HG03520 (cell line): Measurements from ENCODE around the gene CNTNAP2.
"Not testable (repeated sequence)": the region's sequence is repeated elsewhere in the genome, so short reads cannot be mapped to it uniquely, and the experiment has no call there.

Experiments
- ATAC-seq: cut with Tn5 transposase; IDR thresholded peaks from one replicate; pipeline ENCODE4 v1.9.1; 2021; ENCODE audit warnings: mild to moderate bottlenecking, moderate library complexity; ENCODE audit not compliant: unreplicated experiment

CNTNAP2 gene

GRCh38 chr7:147798001-147798400 is 1681.4 kb downstream of the CNTNAP2 start:
- ATAC-seq: no peak

- not testable (repeated sequence) for ATAC-seq
Measured at GRCh38 chr7:147801762-147802161, 1685.2 kb downstream of the CNTNAP2 start.

GRCh38 chr7:147803151-147803550 is 1686.5 kb downstream of the CNTNAP2 start:
- no peak for ATAC-seq

- no peak for ATAC-seq
Measured at GRCh38 chr7:147803606-147804005, 1687.0 kb downstream of the CNTNAP2 start.

- no peak for ATAC-seq
Measured at GRCh38 chr7:147804032-147804431, 1687.4 kb downstream of the CNTNAP2 start.

- no peak for ATAC-seq
Measured at GRCh38 chr7:147805996-147806576, 1689.5 kb downstream of the CNTNAP2 start.

- no peak for ATAC-seq
Measured at GRCh38 chr7:147809786-147810185, 1693.2 kb downstream of the CNTNAP2 start.

GRCh38 chr7:147810269-147810668 is 1693.7 kb downstream of the CNTNAP2 start:
- ATAC-seq: no peak

- no peak for ATAC-seq
Measured at GRCh38 chr7:147811923-147812322, 1695.3 kb downstream of the CNTNAP2 start.

GRCh38 chr7:147813316-147813715 is 1696.7 kb downstream of the CNTNAP2 start:
- ATAC-seq: no peak

GRCh38 chr7:147818317-147818716 is 1701.7 kb downstream of the CNTNAP2 start:
- ATAC-seq: no peak

- ATAC-seq: no peak
Measured at GRCh38 chr7:147824671-147825070, 1708.1 kb downstream of the CNTNAP2 start.

- ATAC-seq: no peak
Measured at GRCh38 chr7:147829016-147829415, 1712.4 kb downstream of the CNTNAP2 start.

GRCh38 chr7:147833557-147833956 is 1717.0 kb downstream of the CNTNAP2 start:
- ATAC-seq: no peak

- ATAC-seq: no peak
Measured at GRCh38 chr7:147833970-147834369, 1717.4 kb downstream of the CNTNAP2 start.

- ATAC-seq: no peak
Measured at GRCh38 chr7:147852833-147853232, 1736.2 kb downstream of the CNTNAP2 start.

- no peak for ATAC-seq
Measured at GRCh38 chr7:147857152-147858140, 1740.8 kb downstream of the CNTNAP2 start.

- ATAC-seq: no peak
Measured at GRCh38 chr7:147858421-147858820, 1741.8 kb downstream of the CNTNAP2 start.

- ATAC-seq: no peak
Measured at GRCh38 chr7:147859033-147859432, 1742.4 kb downstream of the CNTNAP2 start.

- ATAC-seq: no peak
Measured at GRCh38 chr7:147859486-147859885, 1742.9 kb downstream of the CNTNAP2 start.

GRCh38 chr7:147861058-147861716 is 1744.6 kb downstream of the CNTNAP2 start:
- ATAC-seq: no peak

GRCh38 chr7:147861945-147862344 is 1745.3 kb downstream of the CNTNAP2 start:
- ATAC-seq: no peak
